GM12892 (cell line): ENCODE results near the gene NEDD4L.

ENCODE experiments used
- POLR2AphosphoS5 ChIP-seq: IDR thresholded peaks from 2 replicates; pipeline ENCODE4 v1.6.1; 2011; ENCODE audit warnings: low read depth, low read length, control low read depth
- TAF1 ChIP-seq: IDR thresholded peaks from 2 replicates; pipeline ENCODE4 v1.6.1; 2011; ENCODE audit warnings: low read depth, mild to moderate bottlenecking, control low read depth, low read length, borderline replicate concordance

GRCh38 chr18:58249712-58250111, 205.7 kb downstream of the NEDD4L start:
- TF ChIP-seq POLR2AphosphoS5 = no peak
- TF ChIP-seq TAF1 = no peak
